ENCODE results near the gene TAL2. TPM values are rescaled to one million over a fixed set of nuclear protein-coding genes. Genes with fewer than 3 reads are reported as not detected.

Gene TAL2
- total RNA-seq, 1 experiment from 2014 or later = 0.50 TPM

DNA sequence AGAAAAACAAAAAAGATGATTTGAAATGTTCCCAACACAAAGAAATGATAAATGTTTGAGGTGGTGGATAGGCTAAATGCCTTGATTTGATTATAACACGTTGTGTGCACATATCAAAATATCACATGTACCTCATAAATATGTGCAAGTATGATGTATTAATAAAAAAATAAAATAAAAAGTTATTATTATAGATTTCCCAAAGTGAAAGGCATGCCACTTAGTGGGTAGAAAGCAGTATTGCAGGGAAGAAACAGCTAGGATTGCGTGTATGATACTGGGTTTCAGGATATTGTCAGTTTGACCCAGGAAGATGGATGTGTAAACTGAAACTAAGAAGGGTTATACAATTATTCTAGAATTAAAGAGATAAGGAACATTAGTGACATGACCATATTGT lies 28.5 kb downstream of the TAL2 start:
- no peak for DNase-seq
- no CpG with 5 or more reads among the region's 2 CpGs for WGBS (ENCODE audit: extremely low coverage, insufficient read length, low lambda C conversion rate)
- H4K91ac ChIP-seq (ENCODE audit: insufficient read length, low read depth, low read length) = no peak overlapping the region
- H3K4me1 ChIP-seq (ENCODE audit: insufficient read depth, low read length) = no peaks in the 10 kb centered on the region
- no peak overlapping the region for H3K27ac ChIP-seq (ENCODE audit: insufficient read length, low read depth, low read length)
- H3T11ph ChIP-seq (ENCODE audit: low read length) = no peak overlapping the region
- H3K4me2 ChIP-seq (ENCODE audit: insufficient read depth, insufficient read length, low read length) = no peak overlapping the region
- H2AFZ ChIP-seq (ENCODE audit: low read length) = no peak overlapping the region
- Mint-ChIP-seq H3K4me3 (no peak overlapping the region), H3K27me3 (ENCODE audit: low read depth) (peaks cover 43% of the 10 kb centered on the region), H3K27ac (no peak overlapping the region), H3K4me1 (peaks cover 16 to 20% of the 10 kb centered on the region in 2 experiments), H3K9me3 (no peaks in the 10 kb centered on the region), H3K36me3 (ENCODE audit: insufficient read depth in 1 of 3, low read depth in 3 of 3) (no peaks in the 10 kb centered on the region)
- H3K56ac ChIP-seq (ENCODE audit: insufficient read length, low read depth, low read length) = no peak overlapping the region
- peaks cover 11% of the 10 kb centered on the region for H3K23me2 ChIP-seq (ENCODE audit: insufficient read length, low read depth, low read length, poor library complexity, severe bottlenecking)
- no peak overlapping the region for H2BK15ac ChIP-seq (ENCODE audit: low read depth, low read length)
- H2BK5ac ChIP-seq (ENCODE audit: insufficient read length, low read length) = no peak overlapping the region
- H3K9me3 ChIP-seq (ENCODE audit: control insufficient read depth, low read depth, low read length) = no peaks in the 10 kb centered on the region
- no peak overlapping the region for H2BK120ac ChIP-seq (ENCODE audit: low read depth, low read length, poor library complexity, severe bottlenecking)
- H2BK12ac ChIP-seq (ENCODE audit: insufficient read length, low read depth, low read length) = no peak overlapping the region
- peaks cover 15% of the 10 kb centered on the region; the same call in 1 of the 2 replicates for H3K27me3 ChIP-seq (ENCODE audit: insufficient read depth, low read length)
- no peak overlapping the region for H3K9ac ChIP-seq (ENCODE audit: extremely low read depth, insufficient read length, low read length)
- no peak overlapping the region for H2BK20ac ChIP-seq (ENCODE audit: low read depth, low read length, poor library complexity, severe bottlenecking)
- H4K20me1 ChIP-seq (ENCODE audit: control insufficient read depth, insufficient read depth, insufficient read length) = no peaks in the 10 kb centered on the region
- no peak overlapping the region for H4K5ac ChIP-seq (ENCODE audit: insufficient read length, low read depth, low read length)
- no peak overlapping the region for H3K14ac ChIP-seq (ENCODE audit: insufficient read depth, low read length)
- H4K8ac ChIP-seq (replicated peaks; ENCODE audit: insufficient read length, low read depth, low read length) = no peak overlapping the region
- no peaks in the 10 kb centered on the region for H3K79me1 ChIP-seq (ENCODE audit: insufficient read depth, low read depth, low read length, poor library complexity, severe bottlenecking)
- no peak overlapping the region for H3K18ac ChIP-seq (ENCODE audit: insufficient read length, low read depth, low read length)
- no peaks in the 10 kb centered on the region for H3K79me2 ChIP-seq (ENCODE audit: insufficient read depth, low read length)
- H3K4ac ChIP-seq (ENCODE audit: low read depth, low read length) = no peak overlapping the region
- no peak overlapping the region for H2AK5ac ChIP-seq (ENCODE audit: insufficient read length, low read length)
- TF ChIP-seq, protein P1, sequence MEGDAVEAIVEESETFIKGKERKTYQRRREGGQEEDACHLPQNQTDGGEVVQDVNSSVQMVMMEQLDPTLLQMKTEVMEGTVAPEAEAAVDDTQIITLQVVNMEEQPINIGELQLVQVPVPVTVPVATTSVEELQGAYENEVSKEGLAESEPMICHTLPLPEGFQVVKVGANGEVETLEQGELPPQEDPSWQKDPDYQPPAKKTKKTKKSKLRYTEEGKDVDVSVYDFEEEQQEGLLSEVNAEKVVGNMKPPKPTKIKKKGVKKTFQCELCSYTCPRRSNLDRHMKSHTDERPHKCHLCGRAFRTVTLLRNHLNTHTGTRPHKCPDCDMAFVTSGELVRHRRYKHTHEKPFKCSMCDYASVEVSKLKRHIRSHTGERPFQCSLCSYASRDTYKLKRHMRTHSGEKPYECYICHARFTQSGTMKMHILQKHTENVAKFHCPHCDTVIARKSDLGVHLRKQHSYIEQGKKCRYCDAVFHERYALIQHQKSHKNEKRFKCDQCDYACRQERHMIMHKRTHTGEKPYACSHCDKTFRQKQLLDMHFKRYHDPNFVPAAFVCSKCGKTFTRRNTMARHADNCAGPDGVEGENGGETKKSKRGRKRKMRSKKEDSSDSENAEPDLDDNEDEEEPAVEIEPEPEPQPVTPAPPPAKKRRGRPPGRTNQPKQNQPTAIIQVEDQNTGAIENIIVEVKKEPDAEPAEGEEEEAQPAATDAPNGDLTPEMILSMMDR (conservative IDR thresholded peaks at IDR 0.05) = peak; percentile 70
- H3K23ac ChIP-seq (ENCODE audit: insufficient read length, low read depth, low read length) = no peak overlapping the region

Measured in H9 (cell line).